ENCODE measurements around the gene COX19.

DNA sequence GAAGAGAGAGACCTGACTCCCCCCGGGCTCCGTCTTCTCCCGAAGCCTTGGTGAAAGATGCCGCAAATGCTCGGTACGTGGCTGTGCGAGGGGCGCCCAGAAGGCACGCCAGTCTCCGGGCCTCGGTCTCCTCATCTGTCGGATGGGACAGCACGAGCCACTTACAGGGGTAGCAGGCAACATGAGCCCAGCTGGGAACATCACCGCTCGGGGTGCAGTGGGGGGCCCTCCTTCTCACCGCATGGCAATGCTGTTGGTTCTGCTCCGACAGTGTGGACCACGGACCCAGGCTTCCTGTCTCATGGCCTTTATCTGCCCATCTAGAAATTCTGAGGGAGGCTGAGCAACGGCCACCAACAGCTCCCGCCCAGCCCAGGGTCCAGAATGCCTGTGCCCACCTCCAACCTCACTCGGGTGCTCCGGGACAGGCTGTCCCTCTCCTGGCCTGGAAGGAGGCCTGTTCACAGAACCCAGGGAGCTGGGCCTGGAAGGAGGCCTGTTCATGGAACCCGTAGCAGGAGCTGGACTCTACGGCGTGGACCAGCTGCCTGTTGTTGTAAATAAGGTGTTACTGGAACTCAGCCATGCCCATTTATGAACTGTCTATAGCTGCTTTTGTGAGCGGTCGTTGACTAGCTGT lies 36.7 kb downstream of the COX19 start:
- TF ChIP-seq, protein P1, sequence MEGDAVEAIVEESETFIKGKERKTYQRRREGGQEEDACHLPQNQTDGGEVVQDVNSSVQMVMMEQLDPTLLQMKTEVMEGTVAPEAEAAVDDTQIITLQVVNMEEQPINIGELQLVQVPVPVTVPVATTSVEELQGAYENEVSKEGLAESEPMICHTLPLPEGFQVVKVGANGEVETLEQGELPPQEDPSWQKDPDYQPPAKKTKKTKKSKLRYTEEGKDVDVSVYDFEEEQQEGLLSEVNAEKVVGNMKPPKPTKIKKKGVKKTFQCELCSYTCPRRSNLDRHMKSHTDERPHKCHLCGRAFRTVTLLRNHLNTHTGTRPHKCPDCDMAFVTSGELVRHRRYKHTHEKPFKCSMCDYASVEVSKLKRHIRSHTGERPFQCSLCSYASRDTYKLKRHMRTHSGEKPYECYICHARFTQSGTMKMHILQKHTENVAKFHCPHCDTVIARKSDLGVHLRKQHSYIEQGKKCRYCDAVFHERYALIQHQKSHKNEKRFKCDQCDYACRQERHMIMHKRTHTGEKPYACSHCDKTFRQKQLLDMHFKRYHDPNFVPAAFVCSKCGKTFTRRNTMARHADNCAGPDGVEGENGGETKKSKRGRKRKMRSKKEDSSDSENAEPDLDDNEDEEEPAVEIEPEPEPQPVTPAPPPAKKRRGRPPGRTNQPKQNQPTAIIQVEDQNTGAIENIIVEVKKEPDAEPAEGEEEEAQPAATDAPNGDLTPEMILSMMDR (IDR thresholded peaks at IDR 0.05; ENCODE audit: insufficient read depth, low read length), result no peak
- TF ChIP-seq POLR2AphosphoS5 (IDR thresholded peaks at IDR 0.05; ENCODE audit: low read depth), result no peak
- TF ChIP-seq REST (IDR thresholded peaks at IDR 0.05; ENCODE audit: insufficient replicate concordance, low read depth), result no peak
